HepG2 (cell line): ENCODE measurements around the gene LIPT2. TPM values are rescaled to one million over a fixed set of nuclear protein-coding genes. Genes with fewer than 3 reads are reported as not detected.
A peak's percentile ranks its signal among the peaks of the same experiment; 100 is the strongest.

ENCODE experiments used
- ATAC-seq: fragments of 200-7000 bp; cut with Tn5 transposase; 3 replicates; pipeline ENCODE4 v1.9.1; 2020; ENCODE audit warnings: mild to moderate bottlenecking, moderate library complexity
- BruUV-seq: library from RNA; stranded (reverse); fragments of 400-500 nt; replicated peaks from 2 replicates; lab custom pipeline; 2021; lab: Mats Ljungman, UMichigan
- CTCF ChIA-PET: fragments of 300-600 bp; formaldehyde crosslinking; extraction: SDS; loops from one replicate; lab custom pipeline; 2021; ENCODE audit warnings: low total read pairs, inconsistent platforms, low intra/inter-chr PET ratio; lab: Yijun Ruan, JAX
- POLR2A ChIA-PET: fragments of 350-600 bp; sonication (Branson Sonifier 250); formaldehyde crosslinking; loops from one replicate; lab custom pipeline; 2020; ENCODE audit warnings: antibody characterized with exemption, inconsistent platforms; lab: Yijun Ruan, JAX
- DNase-seq: peaks from one replicate; pipeline ENCODE4 v3.0.0-alpha.2; 2015; ENCODE audit warnings: low spot score
- FAIRE-seq: peaks from 3 replicates; lab custom pipeline; 2011; peaks lifted over from hg19 to GRCh38; lab: Jason Lieb, UNC
- H2AFZ ChIP-seq: one replicate; pipeline ENCODE4 v1.6.1; 2011; ENCODE audit warnings: low read length, inconsistent platforms
- H3K27ac ChIP-seq: fragments of 300-600 bp; 3 replicates; pipeline ENCODE4 v1.8.0; 2011; ENCODE audit warnings: mixed run types, mild to moderate bottlenecking, mixed read lengths, low read length, inconsistent platforms; ENCODE audit not compliant: insufficient read depth; ENCODE audit errors: extremely low read length
- H3K27me3 ChIP-seq, 2 experiments: fragments of 200-600 bp in 1 of 2; 2 replicates in 1 of 2; 3 replicates in 1 of 2; pipeline versions ENCODE4 v1.6.0 to v1.8.0; 2011; ENCODE audit warnings: low read length in 2 of 2, mild to moderate bottlenecking in 2 of 2, moderate library complexity in 2 of 2, inconsistent platforms in 1 of 2; ENCODE audit not compliant: insufficient read depth in 2 of 2, control insufficient read depth in 1 of 2
- H3K36me3 ChIP-seq, 2 experiments: fragments of 200-600 bp in 1 of 2; replicated peaks in 1 of 2; 2 replicates in 1 of 2; 3 replicates in 1 of 2; pipeline versions ENCODE4 v1.5.1 to v1.8.0; 2011; ENCODE audit warnings: low read length in 2 of 2, inconsistent platforms in 1 of 2; ENCODE audit not compliant: insufficient read depth in 2 of 2, control insufficient read depth in 1 of 2
- H3K4me1 ChIP-seq: 2 replicates; pipeline ENCODE4 v1.5.1; 2012; ENCODE audit warnings: low read length, inconsistent platforms; ENCODE audit not compliant: insufficient read depth
- H3K4me2 ChIP-seq: 2 replicates; pipeline ENCODE4 v1.6.0; 2011; ENCODE audit warnings: low read depth, low read length, inconsistent platforms
- H3K4me3 ChIP-seq, 3 experiments: fragments of 200-600 bp in 1 of 3; sonication (generic), shearing (Covaris generic) in 1 of 3; replicated peaks in 1 of 3; 2 replicates each; pipeline ENCODE4 v1.5.1; 2011 to 2016; ENCODE audit warnings: low read length in 3 of 3, inconsistent platforms in 2 of 3, low read depth in 2 of 3, mild to moderate bottlenecking in 2 of 3, control low read depth in 1 of 3, mixed read lengths in 1 of 3; ENCODE audit not compliant: insufficient read depth in 1 of 3
- H3K79me2 ChIP-seq: one replicate; pipeline ENCODE4 v1.6.1; 2011; ENCODE audit warnings: low read length, inconsistent platforms; ENCODE audit not compliant: insufficient read depth
- H3K9ac ChIP-seq: 2 replicates; pipeline ENCODE4 v1.6.0; 2011; ENCODE audit warnings: mild to moderate bottlenecking, low read depth, low read length, inconsistent platforms; ENCODE audit not compliant: insufficient read depth
- H3K9me3 ChIP-seq: 2 replicates; pipeline ENCODE4 v1.5.1; 2012; ENCODE audit warnings: mild to moderate bottlenecking, low read length
- H4K20me1 ChIP-seq: 2 replicates; pipeline ENCODE4 v1.6.0; 2011; ENCODE audit warnings: inconsistent platforms, mild to moderate bottlenecking, low read length, moderate library complexity; ENCODE audit not compliant: insufficient read depth
- ARID5B ChIP-seq: IDR thresholded peaks from 2 replicates; pipeline ENCODE4 v1.4.0; 2020; ENCODE audit warnings: mild to moderate bottlenecking, missing genetic modification reagents
- ATAD3A ChIP-seq: sonication (generic); formaldehyde crosslinking; IDR thresholded peaks from 2 replicates; pipeline ENCODE4 v1.4.0; 2020; ENCODE audit warnings: missing genetic modification reagents
- ATF7 ChIP-seq, 2 experiments: fragments of 450-650 bp in 1 of 2; sonication (generic) in 1 of 2; formaldehyde crosslinking in 1 of 2; IDR thresholded peaks; 2 replicates each; pipeline versions ENCODE4 v1.4.0 to v1.6.1; 2016 to 2020; ENCODE audit warnings: antibody characterized with exemption in 1 of 2, mild to moderate bottlenecking in 1 of 2, missing genetic modification reagents in 1 of 2
- HNF4G ChIP-seq, 2 experiments: sonication (generic) in 1 of 2; formaldehyde crosslinking in 1 of 2; IDR thresholded peaks; 2 replicates each; pipeline versions ENCODE4 v1.4.0 to v1.6.1; 2011 to 2020; ENCODE audit warnings: borderline replicate concordance in 2 of 2, low read depth in 2 of 2, mild to moderate bottlenecking in 2 of 2, low read length in 1 of 2, missing genetic modification reagents in 1 of 2, moderate library complexity in 1 of 2
- HNRNPUL1 ChIP-seq: fragments of 200-400 bp; formaldehyde crosslinking; IDR thresholded peaks from 2 replicates; pipeline ENCODE4 v1.6.1; 2017; ENCODE audit warnings: low read depth, mild to moderate bottlenecking, low read length, moderate library complexity
- KLF6 ChIP-seq: IDR thresholded peaks from 2 replicates; pipeline ENCODE4 v1.8.0; 2016; ENCODE audit warnings: missing biosample characterization, missing genetic modification reagents
- MAFK ChIP-seq, 2 experiments: IDR thresholded peaks in 1 of 2; conservative IDR thresholded peaks in 1 of 2; 2 replicates each; pipeline ENCODE4 v1.6.1; 2011; ENCODE audit warnings: improper control_type of control experiment in 2 of 2, low read length in 2 of 2
- NR2F6 ChIP-seq, 2 experiments: IDR thresholded peaks; 2 replicates each; pipeline ENCODE4 v1.6.1; 2016; ENCODE audit warnings: antibody characterized with exemption in 1 of 2, mild to moderate bottlenecking in 1 of 2
- RARA ChIP-seq: IDR thresholded peaks from 2 replicates; pipeline ENCODE4 v1.6.1; 2016; ENCODE audit warnings: missing genetic modification reagents, missing compliant biosample characterization
- REL ChIP-seq: sonication (generic); formaldehyde crosslinking; conservative IDR thresholded peaks from 2 replicates; pipeline ENCODE4 v1.8.0; 2022; ENCODE audit warnings: mild to moderate bottlenecking, missing genetic modification reagents, moderate library complexity
- SALL1 ChIP-seq: sonication (generic); formaldehyde crosslinking; IDR thresholded peaks from 2 replicates; pipeline ENCODE4 v1.8.0; 2022; ENCODE audit warnings: mild to moderate bottlenecking, missing genetic modification reagents
- SIX4 ChIP-seq: sonication (generic); formaldehyde crosslinking; IDR thresholded peaks from 2 replicates; pipeline ENCODE4 v1.4.0; 2020; ENCODE audit warnings: missing genetic modification reagents
- SOX13 ChIP-seq, 3 experiments: fragments of 450-650 bp in 1 of 3; sonication (generic) in 1 of 3; formaldehyde crosslinking in 1 of 3; IDR thresholded peaks in 2 of 3; conservative IDR thresholded peaks in 1 of 3; 2 replicates each; pipeline versions ENCODE4 v1.5.0 to v1.6.1; 2016 to 2020; ENCODE audit warnings: antibody characterized with exemption in 1 of 3, mild to moderate bottlenecking in 1 of 3, missing compliant biosample characterization in 1 of 3, missing genetic modification reagents in 1 of 3, moderate library complexity in 1 of 3
- SP2 ChIP-seq: sonication (generic); formaldehyde crosslinking; IDR thresholded peaks from 2 replicates; pipeline ENCODE4 v1.5.1; 2020; ENCODE audit warnings: mild to moderate bottlenecking, missing genetic modification reagents
- THAP11 ChIP-seq: IDR thresholded peaks from 2 replicates; pipeline ENCODE4 v1.6.1; 2016; ENCODE audit warnings: missing biosample characterization, missing genetic modification reagents
- ZBTB43 ChIP-seq: sonication (generic); formaldehyde crosslinking; conservative IDR thresholded peaks from 2 replicates; pipeline ENCODE4 v1.4.0; 2020; ENCODE audit warnings: missing genetic modification reagents
- ZNF446 ChIP-seq: sonication (generic); formaldehyde crosslinking; IDR thresholded peaks from 2 replicates; pipeline ENCODE4 v1.5.0; 2020; ENCODE audit warnings: mild to moderate bottlenecking, missing genetic modification reagents
- ZNF652 ChIP-seq: IDR thresholded peaks from 2 replicates; pipeline ENCODE4 v1.6.1; 2016; ENCODE audit warnings: low read depth, borderline replicate concordance
- ZNF703 ChIP-seq: sonication (generic); formaldehyde crosslinking; IDR thresholded peaks from 2 replicates; pipeline ENCODE4 v1.5.1; 2020; ENCODE audit warnings: missing genetic modification reagents, mild to moderate bottlenecking, moderate library complexity, borderline replicate concordance
- WGBS: methylation state at CpG from one replicate; pipeline ENCODE4 v1.1.6; 2017; ENCODE audit warnings: low lambda C conversion rate; 5-methylcytosine and 5-hydroxymethylcytosine counted together
- in situ Hi-C: cut with HindIII; loops from 2 replicates; pipeline ENCODE4 v1.10.0; 2017; ENCODE audit warnings: low pct_unique_long_range_greater_than_20kb; ENCODE audit not compliant: extremely low pct_ligation_motif_present
- intact Hi-C: fragments of 100-400 bp; cut with micrococcal nuclease; formaldehyde crosslinking; loops from one replicate; pipeline ENCODE4 v1.10.0; 2022; ENCODE audit not compliant: unreplicated experiment
- polyA plus RNA-seq, 8 experiments: library from polyadenylated mRNA; depleted of rRNA in 3 of 8; stranded (reverse) in 7 of 8; unstranded in 1 of 8; fragments of >200 nt; fragmentation: Illumina TruSeq in 4 of 8; extraction: Trizol in 4 of 8; gene quantifications; 2 replicates each; pipeline versions ENCODE4 v1.2.1 to v1.2.3, GENCODE V29; 2011 to 2016; ENCODE audit warnings: low read depth in 4 of 8, missing spikeins in 1 of 8, mixed read lengths in 1 of 8; ENCODE audit not compliant: insufficient read depth in 1 of 8
- total RNA-seq, 5 experiments: library from RNA; depleted of rRNA; stranded (reverse); fragments of >200 nt; fragmentation: Illumina TruSeq; extraction: Trizol; gene quantifications; 2 replicates each; pipeline ENCODE4 v1.2.3, GENCODE V29; 2016; ENCODE audit warnings: low read depth in 1 of 5

Gene LIPT2
- total and polyA plus RNA-seq, 2 of the 13 experiments (the other 11 are each of a cell fraction or from before 2014, with no cell fraction given) = 3.0 to 5.6 TPM

GRCh38 chr11:74480688-74481417 lies 12.7 kb downstream of the LIPT2 start:
- H3K9me3 ChIP-seq = no peaks in the 10 kb centered on the region
- in situ Hi-C loops (no loop called here), intact Hi-C loops (no loop called here)
- H3K79me2 ChIP-seq = no peaks in the 10 kb centered on the region
- H3K4me3 ChIP-seq = no peak overlapping the region
- no peak for DNase-seq
- no peak overlapping the region for H2AFZ ChIP-seq
- BruUV-seq = no TSS peak
- H3K27me3 ChIP-seq = no peaks in the 10 kb centered on the region
- WGBS = 12% methylated on average over 3 of the region's 3 CpGs
- no peaks in the 10 kb centered on the region for H4K20me1 ChIP-seq
- H3K4me2 ChIP-seq = 0 out of 2 replicates have a peak overlapping the region, but pooled peaks have one; percentile 7
- ChIA-PET CTCF (no interaction called here), POLR2A (no interaction called here)
- no peaks in the 10 kb centered on the region for H3K36me3 ChIP-seq
- H3K4me1 ChIP-seq = peaks cover 27% of the 10 kb centered on the region
- no peak overlapping the region for H3K9ac ChIP-seq
- no peak overlapping the region for H3K27ac ChIP-seq
- no peak for ATAC-seq
- FAIRE-seq = no peak
- no peak for TF ChIP-seq SOX13 (IDR thresholded peaks at IDR 0.05)
- TF ChIP-seq SOX13 (CRISPR knock-in tag; conservative IDR thresholded peaks at IDR 0.05 in 1 of 2, IDR thresholded peaks at IDR 0.05 in 1 of 2) = 0 out of 4 replicates have a peak, but pooled peaks of 1 of the 2 experiments have one; percentile 11
- TF ChIP-seq RARA (CRISPR knock-in tag) = 0 out of 2 replicates have a peak, but pooled peaks have one; percentile 16
- TF ChIP-seq ATF7 (IDR thresholded peaks at IDR 0.05) = 0 out of 2 replicates have a peak, but pooled peaks have one; percentile 35
- no peak for TF ChIP-seq ATF7 (CRISPR knock-in tag; IDR thresholded peaks at IDR 0.05)
- no peak for TF ChIP-seq KLF6 (CRISPR knock-in tag)
- TF ChIP-seq ZNF446 (CRISPR knock-in tag) = no peak
- TF ChIP-seq HNF4G (IDR thresholded peaks at IDR 0.05; ENCODE audit: borderline replicate concordance, low read depth, low read length) = no peak
- no peak for TF ChIP-seq HNF4G (CRISPR knock-in tag; IDR thresholded peaks at IDR 0.05; ENCODE audit: borderline replicate concordance, low read depth)
- 0 out of 2 replicates have a peak, but pooled peaks have one; percentile 29 for TF ChIP-seq ARID5B (CRISPR knock-in tag)
- TF ChIP-seq ZNF703 (CRISPR knock-in tag) = no peak
- no peak for TF ChIP-seq ZNF652
- peak; percentile 45 for TF ChIP-seq NR2F6 (IDR thresholded peaks at IDR 0.05)
- TF ChIP-seq NR2F6 (CRISPR knock-in tag; IDR thresholded peaks at IDR 0.05) = peak; percentile 47; the same call in 1 of the 2 replicates
- TF ChIP-seq ZBTB43 (CRISPR knock-in tag) = no peak
- TF ChIP-seq SP2 (CRISPR knock-in tag) = no peak
- TF ChIP-seq SALL1 (CRISPR knock-in tag) = no peak
- peak in 1 of 2 experiments; percentile 31; a peak in 1 of 4 replicates for TF ChIP-seq MAFK (conservative IDR thresholded peaks at IDR 0.05 in 1 of 2, IDR thresholded peaks at IDR 0.05 in 1 of 2; ENCODE audit: low read length in 2 of 2)
- no peak for TF ChIP-seq THAP11 (CRISPR knock-in tag)
- TF ChIP-seq ATAD3A (CRISPR knock-in tag) = no peak
- no peak for TF ChIP-seq HNRNPUL1
- TF ChIP-seq REL (CRISPR knock-in tag) = no peak
- TF ChIP-seq SIX4 (CRISPR knock-in tag) = no peak
